ENCODE measurements around the gene BDKRB1. TPM values are rescaled to one million over a fixed set of nuclear protein-coding genes. Genes with fewer than 3 reads are reported as not detected.

The BDKRB1 gene
- total RNA-seq, 2 donors from 2014 or later: 2.3 TPM; not detected in 1

- H3K9me3 ChIP-seq: no peaks in the 10 kb centered on the region
- no peak for DNase-seq (ENCODE audit: low spot score)
- H3K27me3 ChIP-seq (replicated peaks; ENCODE audit: insufficient read depth): no peaks in the 10 kb centered on the region
- no peaks in the 10 kb centered on the region for H3K36me3 ChIP-seq
- no peaks in the 10 kb centered on the region for H3K4me1 ChIP-seq (replicated peaks)
- 85% methylated on average over 11 of the region's 11 CpGs for WGBS
- intact Hi-C loops (cut with DNase I): no loop called here
- no peak overlapping the region for H3K27ac ChIP-seq
- TF ChIP-seq CTCF (IDR thresholded peaks at IDR 0.05): no peak
- no peak for TF ChIP-seq POLR2AphosphoS5 (IDR thresholded peaks at IDR 0.05)
- no peak for TF ChIP-seq POLR2A (IDR thresholded peaks at IDR 0.05)
- no peak overlapping the region for H3K4me3 ChIP-seq
Measured at GRCh38 chr14:96232506-96232905, 23.5 kb upstream of the BDKRB1 start.

- no peak for DNase-seq (ENCODE audit: low spot score)
- H3K9me3 ChIP-seq: no peaks in the 10 kb centered on the region
- H3K4me1 ChIP-seq (replicated peaks): no peaks in the 10 kb centered on the region
- no peak overlapping the region for H3K27ac ChIP-seq
- WGBS: 58% methylated on average over 3 of the region's 3 CpGs
- intact Hi-C loops (cut with DNase I): no loop called here
- no peaks in the 10 kb centered on the region for H3K27me3 ChIP-seq (replicated peaks; ENCODE audit: insufficient read depth)
- no peak overlapping the region for H3K4me3 ChIP-seq
- no peak for TF ChIP-seq POLR2A (IDR thresholded peaks at IDR 0.05)
- no peak for TF ChIP-seq CTCF (IDR thresholded peaks at IDR 0.05)
- TF ChIP-seq POLR2AphosphoS5 (IDR thresholded peaks at IDR 0.05): no peak
- H3K36me3 ChIP-seq: no peaks in the 10 kb centered on the region
Measured at GRCh38 chr14:96233661-96234060, 22.3 kb upstream of the BDKRB1 start.

- DNase-seq (ENCODE audit: low spot score): no peak
- Histone ChIP-seq H3K27ac (no peak overlapping the region), H3K4me3 (no peak overlapping the region), H3K4me1 (replicated peaks) (no peaks in the 10 kb centered on the region), H3K27me3 (replicated peaks; ENCODE audit: insufficient read depth) (no peaks in the 10 kb centered on the region), H3K36me3 (no peaks in the 10 kb centered on the region), H3K9me3 (no peaks in the 10 kb centered on the region)
- TF ChIP-seq POLR2A (IDR thresholded peaks at IDR 0.05) (no peak), POLR2AphosphoS5 (IDR thresholded peaks at IDR 0.05) (no peak), CTCF (IDR thresholded peaks at IDR 0.05) (no peak)
- intact Hi-C loops (cut with DNase I): no loop called here
- WGBS: 68% methylated on average over 4 of the region's 4 CpGs
Measured at GRCh38 chr14:96235426-96235825, 20.6 kb upstream of the BDKRB1 start.

GRCh38 chr14:96237641-96238040, 18.4 kb upstream of the BDKRB1 start:
- Histone ChIP-seq H3K36me3 (no peaks in the 10 kb centered on the region), H3K4me3 (no peak overlapping the region), H3K9me3 (no peaks in the 10 kb centered on the region), H3K27me3 (replicated peaks; ENCODE audit: insufficient read depth) (no peaks in the 10 kb centered on the region), H3K4me1 (replicated peaks) (no peaks in the 10 kb centered on the region), H3K27ac (no peak overlapping the region)
- intact Hi-C loops (cut with DNase I): no loop called here
- DNase-seq (ENCODE audit: low spot score): no peak
- TF ChIP-seq CTCF (IDR thresholded peaks at IDR 0.05) (no peak), POLR2A (IDR thresholded peaks at IDR 0.05) (no peak), POLR2AphosphoS5 (IDR thresholded peaks at IDR 0.05) (no peak)
- 100% methylated on average over 2 of the region's 2 CpGs for whole genome bisulfite sequencing

GRCh38 chr14:96238676-96239265, 17.2 kb upstream of the BDKRB1 start:
- Histone ChIP-seq H3K9me3 (no peaks in the 10 kb centered on the region), H3K27me3 (replicated peaks; ENCODE audit: insufficient read depth) (no peaks in the 10 kb centered on the region), H3K27ac (no peak overlapping the region), H3K4me3 (no peak overlapping the region), H3K36me3 (no peaks in the 10 kb centered on the region), H3K4me1 (replicated peaks) (no peaks in the 10 kb centered on the region)
- intact Hi-C loops (cut with DNase I): no loop called here
- TF ChIP-seq POLR2A (IDR thresholded peaks at IDR 0.05) (no peak), CTCF (IDR thresholded peaks at IDR 0.05) (no peak), POLR2AphosphoS5 (IDR thresholded peaks at IDR 0.05) (no peak)
- DNase-seq (ENCODE audit: low spot score): no peak
- 69% methylated on average over 7 of the region's 7 CpGs for WGBS

Data from prostate gland (tissue), 2 donors.